GM21367 (cell line): ENCODE data around the gene CCDC112.
"Not testable (repeated sequence)": the region's sequence is repeated elsewhere in the genome, so short reads cannot be mapped to it uniquely, and the experiment has no call there.

Experiments used
- ATAC-seq: cut with Tn5 transposase; IDR thresholded peaks from one replicate; pipeline ENCODE4 v1.9.1; 2021; ENCODE audit not compliant: unreplicated experiment

Gene CCDC112

DNA sequence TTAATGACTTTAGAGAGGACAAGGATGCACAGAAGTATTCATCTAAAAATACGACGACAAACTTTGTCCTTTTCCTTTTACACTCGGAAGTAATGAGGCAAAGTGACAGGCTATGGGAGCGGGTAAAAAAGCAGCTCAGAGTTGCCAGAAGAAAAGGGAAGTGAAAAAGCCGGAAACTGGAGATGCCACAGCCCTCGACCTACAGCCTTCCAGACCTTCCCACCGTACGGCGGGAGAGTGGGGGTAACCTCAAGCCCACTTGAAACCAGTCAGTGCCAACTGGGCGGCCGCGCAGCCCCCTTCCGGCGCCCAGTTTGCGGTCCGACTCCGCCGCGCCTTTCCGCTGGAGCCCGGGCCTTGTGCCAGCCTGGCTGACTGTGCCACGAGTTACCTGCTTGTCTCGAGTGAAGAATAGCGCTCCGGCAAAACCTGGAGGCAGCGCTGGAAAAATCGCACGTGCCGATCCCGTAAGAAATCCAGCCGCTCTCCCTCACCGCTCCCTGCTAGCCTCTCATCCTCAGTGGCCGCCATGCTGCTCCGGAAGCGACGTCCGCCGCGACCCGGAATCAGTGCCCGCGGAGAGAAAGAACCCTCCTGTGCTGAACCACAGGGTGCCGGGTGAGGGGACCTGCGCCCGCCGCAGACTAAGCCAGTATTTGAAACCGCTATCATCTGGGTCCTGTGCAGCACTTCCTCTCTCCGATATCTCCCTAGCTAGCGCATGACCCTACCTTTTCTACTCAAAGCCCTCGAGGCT lies 34.0 kb downstream of the CCDC112 start, which contains the start of gene PGGT1B:
PGGT1B (minus strand) TSS at position 557 of the 757 bp plus-strand sequence; CDS start at position 531, 26 bp downstream.
- ATAC-seq = peak; percentile 86

DNA sequence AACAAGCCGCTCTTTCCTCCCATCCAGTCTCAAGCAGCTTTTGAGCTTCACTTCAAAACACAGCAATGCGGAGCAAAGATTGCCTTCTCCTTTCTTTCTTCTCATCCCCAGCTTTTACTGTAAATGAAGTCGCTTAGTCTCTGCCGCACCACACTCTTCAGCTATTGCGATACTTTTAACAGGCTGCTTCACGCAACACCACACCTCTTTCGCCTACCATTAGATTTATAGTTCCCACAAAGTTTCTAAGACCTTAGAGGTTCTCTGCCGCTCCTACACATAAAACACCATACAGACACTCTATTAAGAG lies 34.5 kb downstream of the CCDC112 start:
- ATAC-seq = peak; percentile 40

DNA sequence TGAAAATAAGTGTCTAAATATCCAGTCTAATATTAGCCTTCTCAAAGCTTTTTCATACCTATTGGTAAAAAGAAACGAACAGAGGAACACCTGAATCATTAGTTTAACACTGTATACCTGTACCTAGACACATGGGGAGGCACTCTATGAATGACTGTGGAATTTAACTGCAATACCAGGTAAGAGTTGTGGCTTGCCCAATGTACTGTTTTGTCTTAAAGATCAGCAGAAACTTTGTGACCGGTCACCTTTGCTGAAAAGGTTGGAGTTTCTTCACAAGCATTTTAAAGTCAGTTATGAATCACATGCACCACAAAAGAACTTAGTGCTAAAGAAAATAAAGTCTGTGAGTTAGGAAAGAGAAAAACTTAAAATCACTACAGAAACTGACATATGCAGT lies 36.2 kb downstream of the CCDC112 start:
- ATAC-seq = no peak

DNA sequence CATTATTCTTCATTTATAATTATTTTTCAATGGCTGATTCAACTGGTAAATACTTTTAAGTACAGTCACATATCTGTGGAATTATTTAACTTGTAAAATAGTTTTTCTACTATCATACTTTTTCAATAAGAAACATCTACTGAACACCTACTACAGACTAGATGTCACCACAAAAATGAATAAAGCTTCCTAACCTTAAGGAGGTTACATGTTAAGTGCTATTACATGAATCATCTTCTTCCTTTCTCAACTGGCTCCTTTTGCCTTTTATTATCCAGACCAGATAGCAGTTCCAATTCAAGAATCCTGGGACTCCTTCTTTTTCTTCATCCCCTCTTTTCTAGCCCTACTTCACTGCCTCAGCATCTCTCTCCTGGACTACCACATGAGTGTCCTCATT lies 38.5 kb downstream of the CCDC112 start:
- no peak for ATAC-seq

DNA sequence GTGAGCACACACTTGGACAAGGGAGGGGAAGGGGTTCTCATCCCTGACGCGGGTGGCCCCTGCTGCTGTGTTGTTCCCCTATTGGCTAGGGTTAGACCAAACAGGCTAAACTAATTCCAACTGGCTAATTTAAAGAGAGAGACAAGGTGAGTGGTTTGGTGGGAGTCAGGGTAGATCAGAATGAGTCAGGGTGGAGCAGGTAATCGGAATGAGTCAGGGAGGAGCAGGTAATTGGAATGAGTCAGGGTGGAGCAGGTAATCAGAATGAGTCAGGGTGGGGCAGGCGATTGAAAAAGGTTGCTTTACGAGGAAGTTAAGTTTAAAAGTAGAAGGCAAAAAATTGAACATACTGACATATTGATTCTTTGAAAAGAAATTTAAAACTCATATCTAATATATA lies 47.1 kb downstream of the CCDC112 start:
- not testable (repeated sequence) for ATAC-seq

DNA sequence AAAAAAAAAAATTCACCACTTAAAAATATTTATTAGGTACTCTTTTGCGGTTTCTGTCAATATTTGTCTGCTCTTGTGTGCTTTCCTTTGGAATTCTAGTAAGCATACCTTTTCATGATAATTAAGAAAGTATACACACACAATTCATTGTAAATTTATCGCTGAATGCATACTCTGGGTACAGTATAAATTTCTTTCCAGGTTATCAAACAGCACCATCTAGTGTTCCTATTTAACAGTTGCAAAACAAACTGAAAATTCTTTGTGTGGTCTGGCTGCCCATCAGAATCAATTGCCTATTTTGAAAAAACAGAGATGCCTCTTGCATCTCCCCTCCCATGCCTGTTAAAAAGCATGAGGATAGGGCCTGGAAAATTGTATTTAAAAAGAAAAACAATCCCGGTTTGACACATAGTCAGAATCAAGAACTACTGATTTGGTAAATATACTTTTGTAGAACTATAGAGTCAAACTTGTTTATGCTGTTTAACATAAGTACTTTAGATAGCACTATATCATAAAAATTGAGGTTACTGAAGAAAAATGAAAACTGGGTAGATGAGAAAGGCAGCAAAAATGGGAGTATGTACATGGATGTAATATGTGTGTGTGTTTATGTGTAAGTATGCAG lies 50.0 kb downstream of the CCDC112 start:
- ATAC-seq = peak; percentile 74

DNA sequence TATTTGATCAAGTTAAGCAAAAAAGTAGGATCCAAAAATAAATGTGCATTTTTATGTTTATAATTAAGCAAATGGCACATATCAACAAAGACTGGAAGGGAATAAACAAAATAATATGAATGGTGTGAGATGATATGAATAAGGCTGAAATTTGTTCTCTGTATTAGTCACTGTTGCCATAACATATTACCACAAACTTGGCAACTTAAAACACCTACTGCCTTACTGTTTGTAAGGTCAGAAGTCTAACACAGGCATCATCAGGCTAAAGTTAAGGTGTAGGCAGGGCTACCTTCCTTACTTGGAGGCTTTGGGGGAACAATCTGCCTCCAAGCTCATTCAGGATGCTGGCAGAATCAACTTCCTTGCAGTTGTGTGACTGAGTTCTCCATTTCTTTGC lies 53.0 kb downstream of the CCDC112 start:
- peak; percentile 60 for ATAC-seq

DNA sequence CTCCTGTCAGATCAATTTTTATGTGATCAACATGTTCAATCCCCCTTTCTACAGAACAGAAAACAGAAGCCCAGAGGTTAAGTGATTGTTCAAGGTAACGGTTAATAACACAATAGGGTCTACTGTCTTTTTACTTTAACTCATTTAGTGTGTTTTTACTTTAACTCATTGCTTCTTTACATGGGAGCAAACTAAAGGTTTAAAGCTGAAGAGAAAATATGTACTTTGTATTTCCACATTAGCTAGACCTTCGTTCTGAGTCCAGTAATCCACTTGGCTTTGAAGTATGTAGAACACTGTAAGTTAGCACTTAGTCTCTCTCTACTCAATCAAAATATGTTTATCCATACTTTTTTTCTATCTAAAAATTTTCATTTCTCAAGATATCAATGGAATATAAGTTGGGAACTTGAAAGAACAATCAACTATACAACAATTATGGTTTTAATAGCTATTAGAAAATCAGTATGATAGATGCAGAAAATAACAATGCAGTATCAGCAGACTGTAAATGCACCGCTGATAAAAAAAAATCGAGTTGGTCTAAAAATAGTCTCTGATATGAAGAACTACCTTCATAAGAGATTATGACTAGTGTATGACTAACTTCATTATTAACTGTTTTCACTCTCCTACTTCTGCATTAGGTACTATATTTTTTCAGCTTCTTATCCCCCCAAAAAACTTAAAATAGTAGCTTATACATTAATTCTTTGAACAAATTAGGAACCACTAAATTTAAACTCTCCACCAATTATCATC lies 54.4 kb downstream of the CCDC112 start:
- no peak for ATAC-seq

DNA sequence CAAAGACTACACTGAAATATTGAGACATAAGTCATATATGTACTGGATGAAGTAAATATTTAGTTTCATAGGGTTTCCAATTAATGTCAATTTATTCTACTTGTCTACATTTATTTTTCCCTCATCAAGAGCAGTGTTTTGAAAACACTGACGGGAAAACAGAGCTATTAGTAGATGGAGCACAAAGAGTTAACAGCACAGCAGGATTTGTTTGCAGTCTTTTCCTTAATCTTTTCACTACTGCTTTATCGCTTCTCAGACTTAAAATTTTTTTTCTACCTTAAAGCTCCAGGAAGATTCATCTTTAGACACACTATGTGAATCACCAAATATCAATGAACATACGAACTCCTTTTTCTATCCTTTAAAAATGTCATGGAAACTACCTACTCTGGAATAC lies 59.4 kb downstream of the CCDC112 start:
- no peak for ATAC-seq

DNA sequence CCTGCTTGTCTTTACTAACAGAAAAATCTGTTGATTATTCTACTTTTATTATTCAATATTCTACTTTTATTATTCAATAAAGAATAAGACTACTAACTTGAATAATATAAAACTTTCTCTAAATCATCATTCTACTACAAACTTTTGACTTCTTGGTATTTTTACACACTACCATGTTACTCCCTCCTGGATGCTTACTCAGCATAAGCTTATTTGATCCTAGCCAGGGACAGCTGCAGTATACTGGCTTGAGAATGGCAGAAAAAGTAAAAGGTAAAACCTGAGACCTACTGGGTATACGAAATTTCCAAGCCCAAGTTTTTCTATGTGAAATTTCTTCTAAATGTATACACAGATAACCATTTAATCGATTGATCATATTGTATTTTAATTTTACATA lies 59.9 kb downstream of the CCDC112 start:
- ATAC-seq = no peak

DNA sequence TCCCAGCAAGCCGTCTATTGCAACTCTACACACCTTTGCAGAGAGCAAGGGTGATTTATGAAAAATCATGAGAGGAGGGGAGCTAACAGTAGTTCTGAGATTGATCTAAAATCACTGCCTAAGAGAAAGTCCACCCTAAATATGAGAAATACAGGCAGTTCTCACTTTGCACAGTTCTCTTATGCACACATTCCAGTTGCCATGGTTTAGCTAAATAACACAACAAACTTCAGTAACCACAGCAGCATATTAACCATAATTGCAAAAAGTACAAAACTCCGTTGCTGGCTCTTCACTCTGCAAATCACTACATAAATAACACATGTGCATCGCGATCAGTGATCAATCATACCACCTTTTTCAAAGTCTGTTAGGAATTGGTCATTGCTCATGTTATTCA lies 64.9 kb downstream of the CCDC112 start:
- no peak for ATAC-seq

DNA sequence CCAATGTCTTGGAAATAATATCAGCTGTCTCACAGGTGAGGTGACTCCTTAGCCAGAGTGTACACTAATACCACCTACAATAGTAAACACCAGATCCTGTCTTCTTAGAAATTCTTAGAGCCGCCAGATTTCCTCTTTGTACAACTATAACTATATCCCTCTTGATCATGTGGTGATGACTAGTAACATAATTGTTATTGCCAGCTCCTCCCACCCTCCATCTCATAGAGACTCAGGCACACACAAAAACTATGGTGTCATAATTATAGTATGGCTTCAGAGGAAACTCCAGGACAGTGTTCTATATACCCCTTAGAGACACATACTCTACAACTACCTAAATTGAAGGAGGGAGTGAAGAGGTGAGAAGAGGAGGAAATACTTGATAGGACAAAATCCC lies 66.8 kb downstream of the CCDC112 start:
- no peak for ATAC-seq

DNA sequence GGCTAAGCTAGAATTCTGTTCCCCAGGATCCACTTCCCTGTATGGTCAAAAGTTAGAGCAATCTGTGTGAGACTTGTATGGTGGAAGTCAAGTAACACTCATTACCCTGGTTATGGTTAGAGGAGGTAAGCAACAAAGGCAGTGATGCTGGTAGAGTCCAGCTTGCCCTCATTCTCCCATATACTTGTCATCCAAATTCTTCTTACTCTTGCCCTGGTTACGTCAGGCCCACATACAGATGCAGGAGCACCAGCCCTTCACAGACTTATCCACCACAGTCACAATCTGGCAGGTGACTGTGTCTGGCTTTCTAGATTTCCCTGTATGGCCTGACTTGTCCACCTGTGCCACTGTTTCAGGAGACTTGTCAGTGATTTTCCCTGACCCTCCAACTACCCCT lies 69.2 kb downstream of the CCDC112 start:
- no peak for ATAC-seq
